Suppressor macrophage treated with lipopolysaccharide for 1 hour (primary cell): ENCODE measurements around the gene SMIM36.
"Not testable (repeated sequence)": the region's sequence is repeated elsewhere in the genome, so short reads cannot be mapped to it uniquely, and the experiment has no call there.

Experiments used
- DNase-seq, 3 donors: peaks; one replicate each; pipeline ENCODE4 v3.0.0-alpha.2; 2020 to 2022

Gene SMIM36

DNA sequence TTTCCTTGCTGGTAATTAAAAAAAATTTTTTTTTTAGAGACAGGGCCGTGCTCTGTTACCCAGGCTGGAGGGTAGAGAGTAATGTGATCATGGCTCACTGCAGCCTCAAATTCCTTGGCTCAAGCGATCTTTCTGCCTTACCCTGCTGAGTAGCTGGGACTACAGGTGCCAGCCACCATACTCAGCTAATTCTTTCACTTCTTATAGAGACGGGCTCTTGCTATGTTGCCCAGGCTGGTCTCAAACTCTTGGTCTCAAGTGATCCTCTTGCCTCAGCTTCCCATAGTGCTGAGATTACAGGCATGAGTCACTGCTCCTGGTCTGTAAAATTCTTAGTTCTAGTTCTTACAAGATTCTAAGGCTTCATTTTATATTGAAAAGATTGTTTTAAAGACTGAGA lies 11.1 kb downstream of the SMIM36 start:
- DNase-seq = no peak

DNA sequence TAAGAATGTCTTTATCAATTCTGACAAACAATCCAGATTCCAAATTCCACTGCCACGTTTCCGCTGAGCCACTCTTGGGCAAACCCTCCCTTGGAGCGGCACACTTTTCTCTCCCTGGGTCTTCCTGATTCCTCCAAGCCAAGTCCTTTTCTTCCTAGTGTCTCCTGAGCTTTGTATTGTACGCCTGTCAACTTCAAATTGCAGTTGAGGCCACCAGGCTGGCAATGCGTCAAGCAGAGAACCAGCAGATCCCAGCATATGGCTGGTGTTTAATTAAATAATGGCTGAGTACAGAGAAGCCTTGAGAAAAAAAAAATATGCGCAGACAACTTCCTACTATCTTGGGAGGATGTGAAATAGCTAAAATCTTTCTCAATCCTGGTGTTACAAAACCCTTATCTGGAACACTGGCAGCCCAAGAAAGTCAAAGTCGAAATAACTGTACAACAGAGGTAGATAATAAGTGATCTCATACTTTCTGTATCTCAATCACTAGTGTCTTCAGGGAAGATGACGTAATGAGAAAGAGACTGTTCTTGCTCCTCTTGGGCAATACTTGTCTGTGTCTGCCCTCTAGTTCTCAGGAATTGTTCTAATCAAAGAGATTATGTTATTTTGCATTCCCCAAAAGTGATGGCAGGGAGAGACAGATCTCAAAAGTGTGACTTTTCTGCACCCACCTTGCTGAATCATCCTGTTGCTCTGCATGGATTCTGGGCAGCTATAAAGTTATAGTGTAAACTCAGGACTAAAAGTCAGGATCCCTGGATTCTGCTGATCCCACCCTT lies 15.0 kb downstream of the SMIM36 start:
- DNase-seq = peak; percentile 47 to 81 (median 80)

DNA sequence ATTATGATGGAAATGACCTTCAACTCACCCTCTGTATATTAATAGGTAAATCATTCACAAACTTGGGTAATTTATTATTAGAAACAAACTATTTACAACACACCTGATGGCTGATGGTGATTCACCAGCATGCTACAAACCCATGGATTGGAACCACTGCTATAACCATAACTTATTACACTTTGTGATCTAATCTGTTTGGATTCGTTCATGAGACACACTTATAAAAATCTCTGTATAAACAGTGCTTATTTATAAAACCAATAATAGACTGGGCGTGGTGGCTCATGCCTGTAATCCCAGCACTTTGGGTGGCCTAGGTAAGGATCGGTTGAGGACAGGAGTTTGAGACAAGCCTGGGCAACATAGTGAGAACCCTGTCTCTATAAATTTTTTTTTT lies 16.0 kb downstream of the SMIM36 start:
- no peak for DNase-seq

DNA sequence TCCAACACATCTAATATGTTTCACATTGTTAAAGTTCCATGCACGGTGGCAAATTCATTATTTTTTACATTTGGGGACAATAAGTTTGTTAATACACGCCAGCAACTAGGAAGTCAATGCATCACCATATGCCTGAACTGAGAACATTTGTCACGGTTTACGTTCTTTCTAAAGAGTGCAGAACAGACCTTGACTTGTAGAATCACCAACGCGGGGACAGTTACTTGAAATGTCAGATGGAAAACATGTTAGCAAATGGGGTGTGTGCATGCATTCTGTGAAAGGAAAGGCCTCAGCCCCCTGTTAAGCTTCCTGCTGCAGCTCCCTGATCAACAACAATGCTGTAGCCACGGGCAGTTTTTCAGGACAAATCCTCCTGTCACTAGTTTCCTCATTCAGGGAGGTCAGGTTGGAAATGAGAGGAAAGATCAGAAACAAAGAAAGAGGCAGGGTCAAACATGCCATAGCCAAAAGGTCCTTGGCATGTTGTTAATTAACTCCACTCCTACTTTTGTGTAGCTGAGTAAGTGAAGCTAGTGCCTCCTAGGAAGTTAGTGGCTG lies 18.4 kb downstream of the SMIM36 start:
- DNase-seq = no peak

DNA sequence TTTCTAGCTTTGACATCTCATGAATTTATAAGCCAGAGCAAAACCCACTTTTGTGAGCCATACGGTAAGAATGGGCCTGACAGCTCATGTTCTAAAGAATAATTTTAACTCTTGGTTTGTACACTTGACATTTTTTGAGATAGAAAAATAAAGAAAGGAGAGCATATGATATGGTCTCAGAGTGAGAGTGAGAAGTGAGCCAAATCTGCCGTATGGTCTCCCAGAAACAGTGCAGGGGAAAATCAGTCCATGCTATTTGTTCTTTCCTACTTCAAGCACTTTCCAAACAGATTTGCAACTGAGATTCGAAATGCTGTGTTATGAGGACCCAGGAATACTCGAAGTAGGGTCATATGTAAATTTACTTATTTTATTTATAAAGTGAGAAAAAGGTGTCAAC lies 20.9 kb downstream of the SMIM36 start:
- DNase-seq = no peak

DNA sequence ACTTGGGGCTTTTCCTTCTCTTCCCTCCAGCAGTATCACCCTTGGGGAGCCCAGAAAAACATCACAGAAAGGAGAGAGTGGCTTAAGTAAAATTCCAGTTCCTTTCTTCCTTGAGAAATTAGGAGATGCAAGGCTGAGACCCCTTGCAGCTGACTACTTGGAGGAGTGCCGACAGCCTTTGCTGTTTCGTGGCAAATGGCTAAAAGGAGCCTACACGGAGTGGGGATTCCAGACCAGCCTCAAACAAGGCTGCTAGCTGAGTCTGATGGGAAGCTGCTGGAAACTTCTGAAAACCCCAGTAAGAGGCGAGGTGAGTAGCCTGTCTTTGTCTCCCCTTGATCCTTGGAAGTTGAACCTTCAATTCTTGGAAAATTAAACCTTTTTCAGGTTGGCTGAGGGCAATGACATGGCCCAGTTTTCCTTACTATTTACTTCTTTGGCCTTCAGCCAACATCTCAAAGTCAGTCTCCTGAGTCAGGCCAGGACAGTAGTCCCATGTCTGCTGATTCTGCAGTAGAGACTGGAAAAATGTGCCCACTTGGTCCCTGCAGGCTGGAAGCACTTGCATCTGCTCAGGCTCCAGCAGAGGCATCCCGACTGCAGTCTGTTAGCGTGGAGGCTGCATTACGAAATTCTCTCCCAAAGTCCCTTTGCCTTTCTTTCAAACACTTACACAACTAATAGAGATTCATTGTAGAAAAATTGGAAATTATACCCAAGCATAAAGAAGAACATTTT lies 23.4 kb downstream of the SMIM36 start:
- peak; percentile 31 to 39 (median 34) for DNase-seq

DNA sequence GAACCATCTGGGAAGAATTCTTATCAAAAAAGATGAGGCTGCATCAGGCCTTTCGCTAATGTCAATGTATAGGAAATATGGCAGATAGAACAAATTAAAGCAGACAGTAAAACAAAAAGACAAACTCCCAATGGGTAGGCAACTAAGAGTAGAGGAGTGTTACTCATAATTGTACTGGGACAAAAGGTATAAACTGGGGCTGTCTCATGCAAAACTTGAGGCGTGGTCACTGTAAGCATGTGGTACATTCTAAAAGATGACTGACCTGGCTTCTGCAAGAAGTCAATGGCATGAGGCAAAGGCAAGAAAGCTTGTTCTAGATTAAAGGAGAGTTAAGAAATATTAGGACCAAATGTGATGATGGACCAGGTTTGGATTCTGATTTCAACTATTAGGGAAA lies 26.7 kb downstream of the SMIM36 start:
- no peak for DNase-seq

DNA sequence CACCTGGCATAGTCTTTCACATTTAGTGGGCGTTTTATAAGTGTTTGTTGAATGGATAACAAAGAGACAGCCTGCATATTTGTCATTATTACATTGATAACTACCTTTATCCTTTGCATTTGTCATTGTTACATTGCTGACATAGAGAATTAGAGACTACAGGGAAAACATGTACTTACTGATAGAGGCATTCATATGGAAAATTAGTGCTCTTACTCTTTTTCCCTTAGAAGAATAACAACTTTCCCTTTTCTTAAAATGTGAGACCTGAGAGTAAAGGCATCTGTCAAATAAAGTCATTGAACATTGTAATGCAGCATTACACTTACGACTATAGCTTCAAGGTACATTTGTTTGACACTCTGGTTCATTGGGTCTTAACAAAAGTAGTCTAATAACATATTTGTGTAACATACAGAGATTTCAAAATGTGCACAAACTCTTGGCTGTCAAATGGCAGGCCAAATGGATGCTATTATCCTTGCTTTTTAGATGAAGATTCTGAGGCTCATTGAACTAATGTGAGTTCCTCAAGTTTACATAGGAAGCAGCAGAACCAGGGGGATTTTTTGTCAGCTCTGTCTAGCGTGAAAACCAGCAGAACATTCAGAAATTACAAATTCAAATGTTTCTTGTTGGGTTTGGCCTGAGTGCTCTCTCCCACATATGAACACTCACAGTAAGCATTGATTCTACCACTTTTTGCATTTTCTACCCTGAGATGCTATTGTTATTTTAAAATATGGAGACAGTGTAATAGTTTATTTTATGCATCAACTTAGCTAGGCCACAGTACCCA lies 28.5 kb downstream of the SMIM36 start:
- DNase-seq = no peak

DNA sequence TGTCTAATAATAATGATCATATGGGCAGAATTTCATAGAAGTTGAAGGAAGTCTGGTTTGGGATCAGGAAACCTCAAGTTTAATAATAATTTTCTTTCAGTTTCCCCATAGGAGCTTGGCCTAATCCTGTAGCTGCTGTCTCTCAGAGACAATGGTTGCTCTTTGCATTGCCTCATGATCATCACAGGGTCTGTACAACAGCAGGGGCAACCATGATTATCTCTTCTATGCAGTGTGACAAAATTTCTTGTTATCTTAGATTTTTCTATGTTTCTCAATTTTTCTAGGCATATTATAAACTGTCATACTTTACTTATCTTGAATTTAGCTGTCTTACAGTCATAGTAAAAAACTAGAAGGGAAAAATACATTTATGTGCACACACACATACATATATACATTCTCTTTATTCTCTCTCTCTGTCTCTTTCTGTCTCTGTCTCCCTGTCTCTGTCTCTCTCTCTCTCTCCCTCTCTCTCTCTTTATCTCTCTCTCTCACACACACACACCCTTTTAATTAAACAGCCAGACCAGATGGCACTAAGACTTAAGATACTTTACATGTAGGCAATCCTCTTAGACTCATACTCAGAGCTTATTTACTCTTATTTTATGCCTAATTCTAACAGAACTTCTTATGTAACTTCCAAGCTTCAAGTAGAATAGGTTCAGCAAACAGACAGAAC lies 30.5 kb downstream of the SMIM36 start:
- no peak for DNase-seq

DNA sequence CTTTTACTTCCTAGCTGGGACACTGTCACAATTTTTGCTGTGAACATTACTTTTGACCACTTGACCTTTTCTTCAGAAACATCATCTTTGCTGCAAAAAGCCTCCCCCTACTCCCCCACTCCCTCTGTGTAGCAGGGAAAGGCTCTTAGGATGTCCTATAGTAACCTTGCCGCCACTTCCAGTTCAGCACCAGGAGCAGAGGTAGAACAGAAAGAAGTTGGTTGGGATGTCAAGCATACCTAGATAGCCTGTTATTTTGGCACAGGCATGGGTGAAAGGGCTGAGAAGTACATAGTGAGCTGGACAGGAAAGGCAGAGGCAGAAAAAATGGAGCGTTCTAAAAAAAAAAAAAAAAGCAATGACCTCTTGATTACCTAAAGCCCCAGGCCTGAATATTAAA lies 31.3 kb downstream of the SMIM36 start:
- no peak for DNase-seq

DNA sequence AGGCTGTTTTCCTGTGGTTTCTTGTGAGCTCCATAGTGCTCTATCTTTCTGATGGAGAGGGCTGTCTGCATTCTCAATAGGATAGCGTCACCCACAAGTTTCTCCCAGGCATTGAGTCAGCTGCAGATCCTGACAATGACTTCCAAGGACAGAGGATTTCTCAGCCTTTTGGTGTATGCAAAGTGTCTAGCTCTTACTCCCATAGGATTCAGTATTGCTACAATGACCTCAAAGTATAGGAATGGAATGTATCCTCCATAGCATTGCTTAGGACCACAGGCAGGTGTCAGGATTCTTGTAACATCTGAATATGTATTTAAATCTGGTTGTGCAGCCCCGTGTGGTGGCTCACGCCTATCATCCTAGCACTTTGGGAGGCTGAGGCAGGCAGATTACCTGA lies 32.3 kb downstream of the SMIM36 start:
- DNase-seq = no peak

DNA sequence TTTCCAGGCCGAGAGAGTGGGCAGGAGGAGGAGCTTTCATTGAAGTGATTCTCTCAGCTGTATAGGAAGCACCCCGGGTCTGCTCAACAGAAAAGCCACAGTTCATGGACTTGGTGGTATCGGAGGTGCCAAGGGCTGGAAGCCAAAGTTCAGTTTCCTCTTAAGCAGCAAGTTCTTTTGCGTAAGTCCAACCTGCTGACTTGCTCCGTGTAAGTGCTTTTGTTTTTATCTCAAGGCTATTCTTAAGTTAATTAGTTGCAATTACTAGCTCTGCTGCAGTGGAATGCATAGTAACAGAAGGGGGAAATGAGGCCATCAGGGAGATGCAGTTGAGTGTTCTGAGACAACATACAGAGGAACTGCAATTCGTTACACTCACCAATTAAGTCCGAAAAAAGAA lies 44.6 kb downstream of the SMIM36 start:
- no peak for DNase-seq

DNA sequence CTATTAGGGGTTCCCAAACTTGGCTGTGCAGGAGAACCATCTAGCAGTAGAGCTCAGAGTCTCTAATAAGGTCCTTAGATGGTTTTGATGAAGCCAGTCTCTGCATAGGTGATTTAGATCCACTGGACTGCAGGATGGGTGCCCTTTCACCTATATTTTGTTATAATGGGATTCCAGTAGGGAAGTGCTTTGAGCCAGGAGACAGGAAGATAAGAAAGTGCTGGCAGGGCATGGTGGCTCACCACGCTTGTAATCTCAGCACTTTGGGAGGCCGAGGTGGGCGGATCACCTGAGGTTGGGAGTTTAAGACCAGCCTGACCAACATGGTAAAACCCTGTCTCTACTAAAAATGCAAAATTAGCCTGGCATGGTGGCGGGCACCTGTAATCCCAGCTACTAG lies 45.5 kb downstream of the SMIM36 start:
- DNase-seq = not testable (repeated sequence)

DNA sequence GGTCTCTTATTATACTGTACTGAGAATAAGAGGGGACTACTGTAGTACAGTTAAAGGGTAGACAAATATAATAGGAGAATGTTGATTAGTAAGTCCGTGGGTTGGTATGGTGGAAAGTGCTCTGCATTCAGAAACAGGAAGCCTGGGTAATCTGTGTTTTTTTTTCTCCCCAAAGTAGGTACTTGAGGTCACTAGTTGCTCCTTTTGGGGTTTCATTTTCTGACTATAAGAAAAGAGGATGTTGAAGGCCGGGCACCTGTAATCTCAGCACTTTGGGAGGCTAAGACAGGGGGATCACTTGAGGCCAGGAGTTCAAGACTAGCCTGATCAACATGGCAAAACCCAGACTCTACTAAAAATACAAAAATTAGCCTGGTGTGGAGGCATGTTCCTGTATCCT lies 47.7 kb downstream of the SMIM36 start:
- peak; percentile 33 to 61 (median 42) for DNase-seq

DNA sequence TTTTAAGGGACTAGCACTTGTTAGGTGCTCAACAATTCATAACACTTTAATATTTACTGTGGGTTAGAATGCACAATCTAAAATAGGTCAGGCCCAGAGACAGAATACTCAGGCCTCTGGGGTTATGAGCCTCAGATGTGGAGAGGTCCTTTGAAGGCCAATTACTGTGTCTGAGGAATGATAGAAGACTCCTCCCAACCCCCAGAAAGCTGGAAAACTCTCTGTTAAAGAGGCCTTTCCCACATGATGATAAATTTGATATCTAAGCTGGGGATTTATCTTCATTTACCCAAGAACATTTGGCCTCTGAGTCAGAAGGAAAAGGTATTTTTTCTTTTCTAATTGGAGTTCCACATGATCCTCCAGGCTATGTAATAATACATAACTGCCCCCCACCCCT lies 48.5 kb downstream of the SMIM36 start:
- DNase-seq = no peak

DNA sequence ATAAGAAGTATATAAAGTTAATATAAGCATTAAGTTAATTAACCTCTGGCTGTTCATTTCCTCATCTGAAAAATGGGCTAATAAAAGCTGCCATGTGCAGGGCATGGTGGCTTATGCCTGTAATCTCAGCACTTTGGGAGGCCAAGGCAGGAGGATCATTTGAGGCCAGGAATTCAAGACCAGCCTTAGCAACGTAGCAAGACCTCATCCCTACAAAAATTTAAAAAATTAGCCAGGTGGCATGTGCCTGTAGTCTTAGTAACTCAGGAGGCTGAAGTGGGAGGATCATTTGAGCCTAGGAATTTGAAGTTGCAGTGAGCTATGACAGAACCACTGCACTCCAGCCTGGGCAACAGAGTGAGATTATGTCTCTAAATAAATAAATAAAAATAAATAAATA lies 49.0 kb downstream of the SMIM36 start:
- DNase-seq = no peak

DNA sequence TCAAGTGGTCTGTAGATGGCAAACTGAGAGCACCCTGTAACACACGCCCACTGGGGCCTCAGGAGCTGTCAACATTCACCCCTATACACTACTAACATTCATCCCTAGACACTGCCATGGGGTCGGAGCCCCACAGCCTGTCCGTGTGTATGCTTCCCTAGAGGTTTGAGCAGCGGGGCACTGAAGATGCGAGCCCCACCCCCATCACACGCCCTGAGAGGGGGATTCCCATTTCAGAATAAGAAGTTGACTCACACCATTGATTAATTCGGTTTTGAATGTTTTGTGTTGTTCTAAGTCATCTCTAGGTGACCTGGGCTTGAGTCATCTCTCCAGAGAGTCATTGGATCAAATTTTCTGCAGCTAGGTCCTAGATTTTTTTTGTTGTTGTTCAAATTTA lies 52.3 kb downstream of the SMIM36 start:
- DNase-seq = peak; percentile 60 to 69 (median 66)

DNA sequence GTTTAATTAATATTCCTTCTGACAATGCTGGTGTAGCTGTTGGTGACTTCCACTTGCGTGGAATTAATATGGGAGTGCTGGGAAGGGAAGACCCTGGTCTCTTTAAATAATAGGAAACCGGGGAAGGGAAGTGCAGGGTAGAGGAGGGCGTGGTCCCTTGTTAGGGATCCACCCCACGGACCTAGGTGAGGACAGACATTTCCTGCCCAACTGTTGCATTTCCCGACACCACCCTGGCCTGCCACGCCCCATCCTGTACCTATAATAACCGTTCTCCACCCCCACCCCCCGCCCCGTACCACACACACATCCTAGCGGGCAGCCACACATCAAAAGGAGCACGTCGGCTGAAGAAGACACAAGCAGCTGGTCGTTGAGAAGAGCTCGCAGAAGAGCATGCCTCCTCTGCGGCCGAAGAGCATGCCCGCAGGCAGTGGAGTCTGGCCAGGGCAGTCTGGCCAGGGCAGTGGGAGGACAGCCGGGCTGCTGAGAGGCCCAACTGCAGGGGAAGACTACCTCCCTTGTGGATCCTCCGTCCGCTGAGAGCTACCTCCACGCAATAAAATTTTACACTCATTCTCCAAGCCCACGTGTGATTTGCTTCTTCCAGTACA lies 52.9 kb downstream of the SMIM36 start:
- no peak for DNase-seq

DNA sequence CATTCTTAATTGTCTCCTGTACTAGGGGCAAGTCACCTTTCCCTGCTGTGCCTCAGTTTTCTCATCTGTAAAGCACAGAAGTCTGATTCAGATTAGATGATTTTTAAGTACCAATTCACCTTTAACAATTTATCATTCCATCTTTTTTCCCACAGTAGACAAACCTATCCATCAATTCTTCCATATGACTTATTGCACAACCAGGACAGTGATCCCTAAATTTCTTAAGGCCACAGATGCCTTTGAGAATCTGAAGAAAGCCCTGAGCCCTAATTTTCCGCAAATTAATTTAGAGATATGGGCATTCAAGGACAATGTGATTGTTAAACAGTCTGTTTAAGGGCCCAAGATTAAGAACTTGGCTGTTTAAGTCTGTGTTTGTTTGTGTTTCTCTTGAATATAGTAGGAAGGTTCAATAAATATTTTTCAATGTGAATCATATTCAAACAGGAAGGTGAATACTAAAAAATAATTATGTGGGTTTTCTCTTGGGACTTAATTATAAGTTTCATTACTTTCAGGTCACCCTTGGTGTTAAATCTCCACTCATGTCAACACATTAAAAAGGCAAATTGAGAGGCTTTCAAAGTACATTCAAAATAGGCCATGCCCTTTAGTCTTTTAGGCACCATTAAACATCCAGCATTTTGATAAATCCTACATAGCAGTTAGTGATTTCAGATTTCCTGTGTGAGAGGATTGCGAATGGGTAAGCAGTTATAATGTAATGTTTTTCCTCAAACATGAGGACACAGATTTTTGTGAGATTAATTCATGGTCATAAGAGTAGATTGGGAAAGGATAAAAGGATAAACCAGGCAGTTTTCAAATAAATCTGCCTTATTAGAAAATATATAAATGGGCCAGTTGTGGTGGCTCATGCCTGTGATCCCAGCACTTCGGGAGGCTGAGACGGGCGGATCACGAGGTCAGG lies 54.7 kb downstream of the SMIM36 start:
- DNase-seq = no peak

DNA sequence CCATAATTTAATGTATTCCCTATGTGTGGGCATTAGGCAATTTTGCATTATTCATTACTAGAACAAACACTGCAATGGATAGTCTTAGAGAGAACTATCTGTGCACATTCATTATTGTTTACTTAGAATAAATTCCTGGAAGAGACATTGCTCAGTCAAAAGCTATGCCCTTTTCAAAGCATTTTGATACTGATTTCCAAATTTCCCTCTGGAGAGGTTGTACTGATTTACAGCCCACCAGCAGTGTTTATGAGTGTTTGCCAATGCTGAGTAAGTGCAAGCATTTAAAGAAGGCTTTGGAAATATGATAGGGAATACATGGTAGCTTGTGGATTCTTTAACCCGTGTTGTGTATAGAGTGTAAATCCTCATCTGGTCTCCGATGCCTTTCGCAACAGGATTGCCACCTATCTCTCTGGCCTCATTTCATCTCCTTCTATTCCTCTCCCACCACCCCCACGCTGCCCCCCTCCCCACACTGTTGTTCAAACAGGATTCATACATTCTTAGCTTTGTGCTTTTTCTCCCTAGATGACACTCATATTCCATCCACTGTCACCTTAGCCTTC lies 56.3 kb downstream of the SMIM36 start:
- no peak for DNase-seq
